Measurements from ENCODE around the gene COPA.
"Not testable (repeated sequence)": the region's sequence is repeated elsewhere in the genome, so short reads cannot be mapped to it uniquely, and the experiment has no call there.

The COPA gene

GRCh38 chr1:160342953-160343869 lies at the start of gene COPA, which contains the start of gene NCSTN:
Gene COPA, minus strand, starts transcription at chr1:160343250. Its CDS starts 80 bp downstream, at chr1:160343170.
Gene NCSTN, plus strand, starts transcription at chr1:160343383. Its CDS starts 14 bp downstream, at chr1:160343397.
- peak in 55 of 56 donors; percentile 38 to 94 (median 85) for DNase-seq

- not testable (repeated sequence) for DNase-seq
Observed at GRCh38 chr1:160388406-160388805, 45.4 kb upstream of the COPA start.

- not testable (repeated sequence) for DNase-seq
Observed at GRCh38 chr1:160384812-160385211, 41.8 kb upstream of the COPA start.

- no peak for DNase-seq
Observed at GRCh38 chr1:160377585-160378206, 34.6 kb upstream of the COPA start.

GRCh38 chr1:160376525-160377131 lies 33.6 kb upstream of the COPA start:
- DNase-seq: peak in 35 of 56 donors; percentile 8 to 77 (median 33)

GRCh38 chr1:160375788-160376524 lies 32.9 kb upstream of the COPA start:
- DNase-seq: peak in 20 of 56 donors; percentile 23 to 68 (median 42)

GRCh38 chr1:160374306-160375110 lies 31.5 kb upstream of the COPA start:
- DNase-seq: peak in 1 of 56 donors; percentile 11

- no peak for DNase-seq
Observed at GRCh38 chr1:160373696-160374095, 30.6 kb upstream of the COPA start.

GRCh38 chr1:160371756-160372155 lies 28.7 kb upstream of the COPA start:
- DNase-seq: peak in 1 of 56 donors; percentile 13

- no peak for DNase-seq
Observed at GRCh38 chr1:160371346-160371631, 28.2 kb upstream of the COPA start.

GRCh38 chr1:160370561-160371345 lies 27.7 kb upstream of the COPA start:
- DNase-seq: no peak

- DNase-seq: no peak
Observed at GRCh38 chr1:160369087-160369486, 26.0 kb upstream of the COPA start.

GRCh38 chr1:160367934-160368923 lies 25.2 kb upstream of the COPA start:
- DNase-seq: no peak

GRCh38 chr1:160367516-160367900 lies 24.5 kb upstream of the COPA start:
- no peak for DNase-seq

GRCh38 chr1:160366731-160367515 lies 23.9 kb upstream of the COPA start, which contains the start of gene NHLH1:
Gene NHLH1, plus strand, starts transcription at chr1:160367071. Its CDS starts 3,661 bp downstream, at chr1:160370732.
- DNase-seq: no peak

- DNase-seq: no peak
Observed at GRCh38 chr1:160365325-160365724, 22.3 kb upstream of the COPA start.

GRCh38 chr1:160363951-160364735 lies 21.1 kb upstream of the COPA start:
- no peak for DNase-seq

Measured in nucleus accumbens (tissue), 56 donors.